ENCODE measurements around the gene VEGFD.

- TF ChIP-seq, protein P1, sequence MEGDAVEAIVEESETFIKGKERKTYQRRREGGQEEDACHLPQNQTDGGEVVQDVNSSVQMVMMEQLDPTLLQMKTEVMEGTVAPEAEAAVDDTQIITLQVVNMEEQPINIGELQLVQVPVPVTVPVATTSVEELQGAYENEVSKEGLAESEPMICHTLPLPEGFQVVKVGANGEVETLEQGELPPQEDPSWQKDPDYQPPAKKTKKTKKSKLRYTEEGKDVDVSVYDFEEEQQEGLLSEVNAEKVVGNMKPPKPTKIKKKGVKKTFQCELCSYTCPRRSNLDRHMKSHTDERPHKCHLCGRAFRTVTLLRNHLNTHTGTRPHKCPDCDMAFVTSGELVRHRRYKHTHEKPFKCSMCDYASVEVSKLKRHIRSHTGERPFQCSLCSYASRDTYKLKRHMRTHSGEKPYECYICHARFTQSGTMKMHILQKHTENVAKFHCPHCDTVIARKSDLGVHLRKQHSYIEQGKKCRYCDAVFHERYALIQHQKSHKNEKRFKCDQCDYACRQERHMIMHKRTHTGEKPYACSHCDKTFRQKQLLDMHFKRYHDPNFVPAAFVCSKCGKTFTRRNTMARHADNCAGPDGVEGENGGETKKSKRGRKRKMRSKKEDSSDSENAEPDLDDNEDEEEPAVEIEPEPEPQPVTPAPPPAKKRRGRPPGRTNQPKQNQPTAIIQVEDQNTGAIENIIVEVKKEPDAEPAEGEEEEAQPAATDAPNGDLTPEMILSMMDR (tag by site-specific recombination; IDR thresholded peaks at IDR 0.05) = no peak
- TF ChIP-seq ZBTB11 (tag by site-specific recombination; conservative IDR thresholded peaks at IDR 0.05; ENCODE audit: low read depth) = no peak
These were observed 56.1 kb downstream of the VEGFD start for GRCh38 chrX:15328131-15328530.

Measured in HEK293 (cell line).